ENCODE measurements around the gene FBXO48. TPM values are rescaled to one million over a fixed set of nuclear protein-coding genes. Genes with fewer than 3 reads are reported as not detected.

The FBXO48 gene
- total and polyA plus RNA-seq, 10 of the 15 experiments (the other 5 are each of a cell fraction or from before 2014, with no cell fraction given) = 0.56 to 2.3 (median 1.2) TPM

GRCh38 chr2:68436270-68436669 lies 30.8 kb downstream of the FBXO48 start:
- CTCF ChIA-PET = interaction anchor here (0.8 to 1.3 kb wide), 3 partner anchors 8 to 48 kb away, joined by 3 to 8 read pairs (median 3); no protein-coding TSS in a partner anchor
- ATAC-seq (no peak), FAIRE-seq (no peak), DNase-seq (ENCODE audit: low read depth, low spot score) (no peak)
- H3K4me3 ChIP-seq = no peak overlapping the region
- H3K27me3 ChIP-seq (replicated peaks in 1 of 2; ENCODE audit: control insufficient read depth in 2 of 2, insufficient read depth in 2 of 2, low read length in 1 of 2) = no peaks in the 10 kb centered on the region
- H3K9ac ChIP-seq (ENCODE audit: control insufficient read depth, insufficient read depth, low read length) = no peak overlapping the region
- RAD21 ChIA-PET (ENCODE audit: unreplicated experiment) = interaction anchor here (0.9 to 2.0 kb wide), 7 partner anchors 9 to 68 kb away, joined by 3 to 10 read pairs (median 5); no protein-coding TSS in a partner anchor
- 15% methylated on average over 4 of the region's 4 CpGs for WGBS (ENCODE audit: insufficient coverage, insufficient replicate concordance, low lambda C conversion rate, missing lambda C conversion rate)
- H3K79me2 ChIP-seq (ENCODE audit: control insufficient read depth, insufficient read depth, low read length) = peaks cover 3% of the 10 kb centered on the region
- no peak for TF ChIP-seq CHD1 (IDR thresholded peaks at IDR 0.05; ENCODE audit: low read depth, low read length)
- TF ChIP-seq NFIC (IDR thresholded peaks at IDR 0.05; ENCODE audit: low read depth, low read length) = 0 out of 2 replicates have a peak, but pooled peaks have one; percentile 6
- TF ChIP-seq KAT2A (conservative IDR thresholded peaks at IDR 0.05; ENCODE audit: control insufficient read depth, low read depth, low read length) = no peak
- no peak for TF ChIP-seq FOS (IDR thresholded peaks at IDR 0.05; ENCODE audit: borderline replicate concordance, extremely low read depth, insufficient read length)
- no peak for TF ChIP-seq NR2F1 (conservative IDR thresholded peaks at IDR 0.05)
- peaks cover 31% of the 10 kb centered on the region for H3K4me1 ChIP-seq (ENCODE audit: control insufficient read depth, insufficient read depth, low read length)
- POLR2A ChIA-PET = interaction anchor here (1.0 to 1.8 kb wide), 8 partner anchors 8 to 184 kb away, joined by 3 to 6 read pairs (median 4); partner anchors contain the start of gene PPP3R1
- no peaks in the 10 kb centered on the region for H3K36me3 ChIP-seq (ENCODE audit: control insufficient read depth in 2 of 2, insufficient read depth in 2 of 2, low read length in 1 of 2)
- intact Hi-C loops (cut with micrococcal nuclease; ENCODE audit: unreplicated experiment) = no loop called here
- in situ Hi-C loops (cut with MboI) = loop anchor here (25.0 kb wide), 1 partner anchor 1999 kb away; the partner anchor contains the start of gene MEIS1
- H2AFZ ChIP-seq (ENCODE audit: control insufficient read depth, low read depth, low read length) = no peak overlapping the region
- no peaks in the 10 kb centered on the region; the same call in 2 of the 3 replicates for H3K9me3 ChIP-seq (replicated peaks; ENCODE audit: control insufficient read depth, insufficient read depth, low read length)
- SMC1A ChIA-PET (ENCODE audit: uncharacterized antibody, unreplicated experiment) = interaction anchor here (0.8 to 9.4 kb wide), 14 partner anchors 9 to 74 kb away, joined by 3 to 200 read pairs (median 4); partner anchors contain the start of gene PLEK
- no peaks in the 10 kb centered on the region for H4K20me1 ChIP-seq (ENCODE audit: control insufficient read depth, insufficient read depth)
- no peak overlapping the region for H3K4me2 ChIP-seq (ENCODE audit: control insufficient read depth, insufficient read depth)
- BruUV-seq (replicated peaks) = no TSS peak
- H3K27ac ChIP-seq (ENCODE audit: control insufficient read depth, insufficient read depth) = no peak overlapping the region

- ChIA-PET POLR2A (interaction anchor here (1.0 to 1.6 kb wide), 4 partner anchors 10 to 47 kb away, joined by 3 to 5 read pairs (median 3); no protein-coding TSS in a partner anchor), CTCF (interaction anchor here (1.0 to 1.3 kb wide), 2 partner anchors 9 to 47 kb away, joined by 3 to 8 read pairs; no protein-coding TSS in a partner anchor), RAD21 (ENCODE audit: unreplicated experiment) (interaction anchor here (0.9 to 2.0 kb wide), 5 partner anchors 8 to 68 kb away, joined by 3 to 9 read pairs (median 5); no protein-coding TSS in a partner anchor), SMC1A (ENCODE audit: uncharacterized antibody, unreplicated experiment) (interaction anchor here (0.9 to 9.4 kb wide), 12 partner anchors 8 to 73 kb away, joined by 3 to 200 read pairs (median 5); no protein-coding TSS in a partner anchor)
- H2AFZ ChIP-seq (ENCODE audit: control insufficient read depth, low read depth, low read length) = no peak overlapping the region; the same call in 1 of the 2 replicates
- in situ Hi-C loops (cut with MboI) (loop anchor here (25.0 kb wide), 1 partner anchor 1998 kb away; the partner anchor contains the start of gene MEIS1), intact Hi-C loops (cut with micrococcal nuclease; ENCODE audit: unreplicated experiment) (no loop called here)
- no TSS peak for BruUV-seq (replicated peaks)
- FAIRE-seq (no peak), ATAC-seq (no peak), DNase-seq (ENCODE audit: low read depth, low spot score) (no peak)
- no peaks in the 10 kb centered on the region for H4K20me1 ChIP-seq (ENCODE audit: control insufficient read depth, insufficient read depth)
- peaks cover 24% of the 10 kb centered on the region for H3K4me1 ChIP-seq (ENCODE audit: control insufficient read depth, insufficient read depth, low read length)
- TF ChIP-seq TAF1 (IDR thresholded peaks at IDR 0.05; ENCODE audit: borderline replicate concordance, low read depth, low read length) (no peak), ESRRA (IDR thresholded peaks at IDR 0.05; ENCODE audit: low read length) (no peak), RAD51 (IDR thresholded peaks at IDR 0.05) (no peak), PKNOX1 (IDR thresholded peaks at IDR 0.05) (0 out of 2 replicates have a peak, but pooled peaks have one; percentile 8), IRF5 (IDR thresholded peaks at IDR 0.05; ENCODE audit: borderline replicate concordance) (no peak)
- no peaks in the 10 kb centered on the region for H3K36me3 ChIP-seq (ENCODE audit: control insufficient read depth in 2 of 2, insufficient read depth in 2 of 2, low read length in 1 of 2)
- no peak overlapping the region for H3K9ac ChIP-seq (ENCODE audit: control insufficient read depth, insufficient read depth, low read length)
- H3K9me3 ChIP-seq (replicated peaks; ENCODE audit: control insufficient read depth, insufficient read depth, low read length) = no peaks in the 10 kb centered on the region; the same call in 2 of the 3 replicates
- H3K4me3 ChIP-seq = no peak overlapping the region
- no peak overlapping the region for H3K4me2 ChIP-seq (ENCODE audit: control insufficient read depth, insufficient read depth)
- H3K27ac ChIP-seq (ENCODE audit: control insufficient read depth, insufficient read depth) = no peak overlapping the region
- H3K27me3 ChIP-seq (replicated peaks in 1 of 2; ENCODE audit: control insufficient read depth in 2 of 2, insufficient read depth in 2 of 2, low read length in 1 of 2) = no peaks in the 10 kb centered on the region
- peaks cover 3% of the 10 kb centered on the region for H3K79me2 ChIP-seq (ENCODE audit: control insufficient read depth, insufficient read depth, low read length)
Observed at GRCh38 chr2:68435615-68436014, 31.5 kb downstream of the FBXO48 start.
